Neural cell (in vitro differentiated cells): ENCODE data around the gene ATP5F1A.

ENCODE experiments used
- CTCF ChIP-seq: fragments of 450-650 bp; IDR thresholded peaks from 2 replicates; pipeline ENCODE4 v1.5.1; 2014; ENCODE audit warnings: antibody characterized with exemption, mild to moderate bottlenecking, moderate library complexity; ENCODE audit not compliant: poor library complexity, severe bottlenecking
- EP300 ChIP-seq: fragments of 450-650 bp; conservative IDR thresholded peaks from 2 replicates; pipeline ENCODE4 v1.6.1; 2014; ENCODE audit warnings: antibody characterized with exemption, mild to moderate bottlenecking, moderate library complexity; ENCODE audit not compliant: poor library complexity, severe bottlenecking
- EZH2 ChIP-seq: fragments of 200-600, 300-800 bp; shearing (Covaris generic), sonication (generic); IDR thresholded peaks from 2 replicates; pipeline ENCODE4 v1.6.1; 2014; ENCODE audit warnings: antibody characterized with exemption, low read length, borderline replicate concordance, mild to moderate bottlenecking; ENCODE audit not compliant: insufficient read depth, poor library complexity, severe bottlenecking
- MXI1 ChIP-seq: fragments of 450-650 bp; conservative IDR thresholded peaks from 2 replicates; pipeline ENCODE4 v1.6.1; 2014; ENCODE audit warnings: antibody characterized with exemption, mild to moderate bottlenecking; ENCODE audit not compliant: poor library complexity, severe bottlenecking
- POLR2AphosphoS5 ChIP-seq: IDR thresholded peaks from 2 replicates; pipeline ENCODE4 v1.6.1; 2012
- RAD21 ChIP-seq: fragments of 450-650 bp; conservative IDR thresholded peaks from 2 replicates; pipeline ENCODE4 v1.6.1; 2014; ENCODE audit warnings: antibody characterized with exemption, mild to moderate bottlenecking, moderate library complexity
- REST ChIP-seq: IDR thresholded peaks from 2 replicates; pipeline ENCODE4 v1.6.1; 2012; ENCODE audit warnings: borderline replicate concordance
- TAF1 ChIP-seq: IDR thresholded peaks from 2 replicates; pipeline ENCODE4 v1.6.1; 2012; ENCODE audit warnings: low read depth

GRCh38 chr18:46073474-46074331, 24.4 kb downstream of the ATP5F1A start:
- TF ChIP-seq CTCF, result peak; percentile 78
- no peak for TF ChIP-seq EZH2
- TF ChIP-seq REST, result no peak
- no peak for TF ChIP-seq EP300
- TF ChIP-seq MXI1, result no peak
- no peak for TF ChIP-seq POLR2AphosphoS5
- TF ChIP-seq RAD21, result peak; percentile 80
- TF ChIP-seq TAF1, result no peak
